MG63 (cell line): ENCODE data around the gene ORC4. TPM values are rescaled to one million over a fixed set of nuclear protein-coding genes. Genes with fewer than 3 reads are reported as not detected.

Source experiments
- DNase-seq: peaks from one replicate; pipeline ENCODE4 v3.0.0-alpha.2; 2020
- H3K27me3 ChIP-seq: fragments of 250-450 bp; sonication (Bioruptor Pico); 2 replicates; pipeline ENCODE4 v1.5.1; 2020; ENCODE audit warnings: mild to moderate bottlenecking, moderate library complexity
- H3K36me3 ChIP-seq: fragments of 250-450 bp; sonication (Bioruptor Pico); 2 replicates; pipeline ENCODE4 v1.5.1; 2020; ENCODE audit warnings: mild to moderate bottlenecking, moderate library complexity
- H3K4me3 ChIP-seq: fragments of 250-450 bp; sonication (Bioruptor Pico); 2 replicates; pipeline ENCODE4 v1.5.1; 2020; ENCODE audit warnings: mild to moderate bottlenecking, moderate library complexity
- H3K9me3 ChIP-seq: fragments of 250-450 bp; sonication (Bioruptor Pico); 2 replicates; pipeline ENCODE4 v1.5.1; 2020; ENCODE audit warnings: mild to moderate bottlenecking, moderate library complexity
- total RNA-seq: library from RNA; depleted of rRNA; stranded (reverse); fragments of >200 nt; shearing (Covaris generic); gene quantifications from 2 replicates; pipeline ENCODE4 v1.2.3, GENCODE V29; 2014; ENCODE audit warnings: low replicate concordance; rRNA removed

ORC4 gene
- total RNA-seq = 15.9 and 66.5 TPM in 2 replicates

GRCh38 chr2:148020111-148021058 is at the start of gene ORC4:
Gene ORC4, minus strand, starts transcription at chr2:148020737. Its CDS starts 44,779 bp downstream, at chr2:147975958.
- DNase-seq = peak; percentile 98
- Histone ChIP-seq H3K4me3 (peak within 1 kb of the TSS; percentile 81), H3K36me3 (no peaks in the 10 kb centered on the region), H3K27me3 (no peaks in the 10 kb centered on the region), H3K9me3 (no peaks in the 10 kb centered on the region)

GRCh38 chr2:148067801-148068200 is 47.3 kb upstream of the ORC4 start:
- no peaks in the 10 kb centered on the region for H3K27me3 ChIP-seq
- DNase-seq = no peak
- H3K4me3 ChIP-seq = no peak overlapping the region
- no peaks in the 10 kb centered on the region; the same call in 1 of the 2 replicates for H3K36me3 ChIP-seq
- no peaks in the 10 kb centered on the region for H3K9me3 ChIP-seq

GRCh38 chr2:148065936-148066335 is 45.4 kb upstream of the ORC4 start:
- H3K9me3 ChIP-seq = no peaks in the 10 kb centered on the region
- no peaks in the 10 kb centered on the region; the same call in 1 of the 2 replicates for H3K36me3 ChIP-seq
- no peak overlapping the region for H3K4me3 ChIP-seq
- H3K27me3 ChIP-seq = no peaks in the 10 kb centered on the region
- no peak for DNase-seq

GRCh38 chr2:148063633-148064032 is 43.1 kb upstream of the ORC4 start:
- no peaks in the 10 kb centered on the region for H3K9me3 ChIP-seq
- DNase-seq = no peak
- H3K36me3 ChIP-seq = no peaks in the 10 kb centered on the region
- H3K27me3 ChIP-seq = no peaks in the 10 kb centered on the region
- H3K4me3 ChIP-seq = no peak overlapping the region

- H3K36me3 ChIP-seq = no peaks in the 10 kb centered on the region
- no peaks in the 10 kb centered on the region for H3K27me3 ChIP-seq
- no peaks in the 10 kb centered on the region for H3K9me3 ChIP-seq
- H3K4me3 ChIP-seq = no peak overlapping the region
- no peak for DNase-seq
These were observed 38.1 kb upstream of the ORC4 start for GRCh38 chr2:148058641-148059040.

DNA sequence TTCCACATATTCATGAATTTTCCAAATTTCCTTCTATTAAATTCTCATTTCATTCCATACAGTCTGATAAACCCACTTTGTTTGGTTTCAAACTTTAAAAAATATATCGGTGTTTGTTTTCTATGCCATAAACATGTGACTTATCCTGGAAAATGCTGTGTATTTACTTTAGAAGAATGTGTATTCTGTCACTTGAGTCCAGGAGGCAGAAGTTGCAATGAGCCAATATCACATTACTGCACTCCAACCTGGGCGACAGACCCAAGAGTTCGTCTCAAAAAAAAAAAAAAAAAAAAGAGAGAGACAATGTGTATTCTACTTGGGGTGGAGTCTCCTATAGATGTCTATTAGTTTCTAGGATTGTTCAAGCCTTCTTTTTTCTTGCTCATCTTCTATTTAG is 32.1 kb upstream of the ORC4 start:
- no peaks in the 10 kb centered on the region for H3K27me3 ChIP-seq
- H3K4me3 ChIP-seq = no peak overlapping the region
- H3K36me3 ChIP-seq = no peaks in the 10 kb centered on the region
- DNase-seq = no peak
- H3K9me3 ChIP-seq = no peaks in the 10 kb centered on the region

- no peak for DNase-seq
- Histone ChIP-seq H3K9me3 (no peaks in the 10 kb centered on the region), H3K36me3 (no peaks in the 10 kb centered on the region), H3K27me3 (no peaks in the 10 kb centered on the region), H3K4me3 (no peak overlapping the region)
These were observed 28.7 kb upstream of the ORC4 start for GRCh38 chr2:148049284-148049683.

- H3K27me3 ChIP-seq = no peaks in the 10 kb centered on the region
- DNase-seq = no peak
- H3K9me3 ChIP-seq = no peaks in the 10 kb centered on the region
- H3K36me3 ChIP-seq = no peaks in the 10 kb centered on the region
- no peak overlapping the region for H3K4me3 ChIP-seq
These were observed 28.1 kb upstream of the ORC4 start for GRCh38 chr2:148048475-148049221.

DNA sequence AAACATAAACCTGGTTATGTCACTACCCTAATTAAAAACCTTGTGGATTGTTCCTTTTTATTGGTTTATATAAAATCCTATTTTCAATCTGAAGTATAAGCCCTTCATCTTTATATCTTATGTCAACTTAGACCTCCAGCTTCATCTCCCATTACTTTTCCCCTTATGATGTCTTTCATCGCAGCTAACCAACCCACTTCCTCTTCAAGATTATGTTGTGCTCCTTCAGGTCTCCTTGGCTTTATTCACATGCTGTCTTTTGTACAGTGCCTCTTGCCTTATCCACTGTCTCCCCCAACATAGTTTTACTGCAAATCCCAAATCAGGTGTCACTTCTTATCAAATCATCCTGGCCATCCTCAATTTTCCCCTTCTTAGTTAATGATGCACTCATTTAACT is 26.3 kb upstream of the ORC4 start:
- Histone ChIP-seq H3K9me3 (no peaks in the 10 kb centered on the region), H3K27me3 (no peaks in the 10 kb centered on the region), H3K36me3 (no peaks in the 10 kb centered on the region; the same call in 1 of the 2 replicates), H3K4me3 (no peak overlapping the region)
- DNase-seq = no peak

DNA sequence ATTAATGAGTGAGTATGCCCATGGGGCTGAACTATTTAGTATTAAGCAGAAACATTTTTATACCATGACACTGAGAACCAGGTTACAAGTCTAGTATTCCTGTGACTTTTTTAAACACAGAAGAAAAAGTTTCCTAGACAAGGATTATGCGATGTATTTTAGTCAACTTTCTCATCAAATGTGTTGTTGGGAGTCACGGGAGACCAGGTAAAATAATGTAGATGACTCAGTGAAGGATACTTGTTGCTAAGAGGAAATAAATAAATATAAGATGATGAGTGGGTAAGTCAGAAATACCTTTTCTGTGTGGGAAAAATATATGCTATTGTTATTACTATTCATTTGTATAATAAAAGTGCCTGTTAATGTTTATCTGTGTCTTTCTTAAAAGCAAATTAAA is 23.8 kb upstream of the ORC4 start:
- no peak overlapping the region for H3K4me3 ChIP-seq
- H3K27me3 ChIP-seq = no peaks in the 10 kb centered on the region
- H3K9me3 ChIP-seq = no peaks in the 10 kb centered on the region
- no peaks in the 10 kb centered on the region; the same call in 1 of the 2 replicates for H3K36me3 ChIP-seq
- no peak for DNase-seq

DNA sequence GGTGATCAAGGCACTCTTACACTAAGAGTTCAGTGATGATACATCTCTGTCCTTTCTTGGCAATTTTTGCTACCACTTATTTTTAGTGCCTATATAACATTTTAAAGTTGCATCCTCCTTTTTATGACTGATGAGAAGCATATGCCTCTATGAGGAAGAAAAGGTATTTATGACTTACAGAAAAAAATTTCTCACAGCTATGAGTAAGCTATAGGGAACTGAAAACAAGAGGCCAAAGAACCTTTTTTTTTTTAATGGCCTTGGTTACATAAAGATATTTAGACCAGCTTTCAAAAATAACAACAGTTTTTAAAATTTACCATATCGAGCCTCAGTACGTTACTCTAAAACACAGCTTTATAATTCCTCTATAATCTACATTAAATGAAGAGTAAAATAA is 21.7 kb upstream of the ORC4 start:
- no peaks in the 10 kb centered on the region for H3K9me3 ChIP-seq
- H3K27me3 ChIP-seq = no peaks in the 10 kb centered on the region
- H3K4me3 ChIP-seq = no peak overlapping the region
- no peaks in the 10 kb centered on the region; the same call in 1 of the 2 replicates for H3K36me3 ChIP-seq
- DNase-seq = no peak

- Histone ChIP-seq H3K4me3 (no peak overlapping the region), H3K36me3 (no peaks in the 10 kb centered on the region; the same call in 1 of the 2 replicates), H3K9me3 (no peaks in the 10 kb centered on the region), H3K27me3 (no peaks in the 10 kb centered on the region)
- no peak for DNase-seq
These were observed 19.2 kb upstream of the ORC4 start for GRCh38 chr2:148039783-148040182.

DNA sequence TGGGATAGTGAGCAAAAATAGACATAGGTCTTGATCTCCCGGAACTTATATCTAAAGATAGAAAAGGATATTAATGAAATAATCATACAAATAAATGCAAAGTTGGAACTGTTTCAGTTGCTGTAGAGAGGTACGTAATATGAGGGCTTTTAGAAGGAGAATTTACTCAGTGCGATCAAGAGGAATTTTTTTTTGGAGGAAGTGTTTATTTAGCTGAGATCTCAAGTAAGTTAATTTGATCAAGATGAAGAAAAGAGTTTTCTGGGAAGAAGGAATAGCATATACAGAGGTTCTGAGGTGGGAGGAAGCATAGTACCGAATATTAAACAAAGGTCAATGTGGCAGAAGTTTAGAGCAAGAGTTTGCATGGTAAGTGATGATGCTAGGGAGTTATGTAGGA is 11.7 kb upstream of the ORC4 start:
- DNase-seq = no peak
- Histone ChIP-seq H3K27me3 (no peaks in the 10 kb centered on the region), H3K9me3 (no peaks in the 10 kb centered on the region), H3K36me3 (no peaks in the 10 kb centered on the region), H3K4me3 (no peak overlapping the region)

- H3K9me3 ChIP-seq = no peaks in the 10 kb centered on the region
- H3K27me3 ChIP-seq = no peaks in the 10 kb centered on the region
- DNase-seq = no peak
- H3K4me3 ChIP-seq = no peak overlapping the region
- no peaks in the 10 kb centered on the region for H3K36me3 ChIP-seq
These were observed 10.6 kb upstream of the ORC4 start for GRCh38 chr2:148031152-148031551.

- Histone ChIP-seq H3K4me3 (no peak overlapping the region), H3K36me3 (no peaks in the 10 kb centered on the region), H3K27me3 (no peaks in the 10 kb centered on the region), H3K9me3 (no peaks in the 10 kb centered on the region)
- no peak for DNase-seq
These were observed 8.2 kb upstream of the ORC4 start for GRCh38 chr2:148028781-148029180.

DNA sequence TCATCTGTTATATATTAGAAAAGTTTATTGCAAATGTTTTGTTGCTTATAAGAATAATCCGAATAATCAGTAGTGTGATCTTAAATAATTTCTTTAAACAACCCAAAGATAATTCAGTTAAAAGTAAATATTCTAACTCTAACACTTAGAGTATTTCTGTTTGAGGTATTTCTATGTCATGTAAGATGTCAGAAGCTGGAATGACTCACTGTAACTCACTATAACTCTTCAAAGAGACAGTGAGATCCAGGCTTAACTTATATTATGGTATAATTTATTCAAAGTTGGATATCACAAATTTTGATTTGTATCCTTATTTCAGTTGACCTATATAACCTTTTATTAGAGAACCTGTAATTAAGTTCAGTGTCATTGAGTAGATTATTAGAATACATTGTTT is 7.3 kb upstream of the ORC4 start:
- no peaks in the 10 kb centered on the region for H3K9me3 ChIP-seq
- H3K4me3 ChIP-seq = no peak overlapping the region
- no peak for DNase-seq
- no peaks in the 10 kb centered on the region for H3K27me3 ChIP-seq
- H3K36me3 ChIP-seq = no peaks in the 10 kb centered on the region

GRCh38 chr2:148026573-148026972 is 6.0 kb upstream of the ORC4 start:
- Histone ChIP-seq H3K27me3 (no peaks in the 10 kb centered on the region), H3K36me3 (no peaks in the 10 kb centered on the region), H3K9me3 (no peaks in the 10 kb centered on the region), H3K4me3 (no peak overlapping the region)
- DNase-seq = no peak
